CD14-positive monocyte (primary cell): Measurements from ENCODE around the gene GNA12. TPM values are rescaled to one million over a fixed set of nuclear protein-coding genes. Genes with fewer than 3 reads are reported as not detected.
A peak's percentile ranks its signal among the peaks of the same experiment; 100 is the strongest.

Experiments
- DNase-seq, 3 donors: peaks; one replicate each; pipeline ENCODE4 v3.0.0-alpha.2; 2011 to 2022
- H2AFZ ChIP-seq: 2 replicates; pipeline ENCODE4 v1.6.0; 2012; ENCODE audit warnings: mild to moderate bottlenecking, low read depth, low read length, inconsistent platforms; ENCODE audit not compliant: insufficient read depth, poor library complexity, severe bottlenecking
- H3K27ac ChIP-seq, 2 donors: 1 replicate in 1 of 2; 2 replicates in 1 of 2; pipeline ENCODE4 v1.5.1; 2012 to 2013; ENCODE audit warnings: low read length in 2 of 2, control low read depth in 1 of 2, inconsistent platforms in 1 of 2, low read depth in 1 of 2, mild to moderate bottlenecking in 1 of 2
- H3K27me3 ChIP-seq, 2 donors: one replicate each; pipeline versions ENCODE4 v1.6.0 to v1.6.1; 2011 to 2013; ENCODE audit warnings: low read length in 2 of 2; ENCODE audit not compliant: control insufficient read depth in 2 of 2, insufficient read depth in 2 of 2
- H3K36me3 ChIP-seq, 2 donors: replicated peaks in 1 of 2; 1 replicate in 1 of 2; 2 replicates in 1 of 2; pipeline versions ENCODE4 v1.5.1 to v1.6.1; 2012 to 2013; ENCODE audit warnings: low read length in 2 of 2, control low read depth in 1 of 2, inconsistent platforms in 1 of 2, mild to moderate bottlenecking in 1 of 2; ENCODE audit not compliant: insufficient read depth in 2 of 2, control insufficient read depth in 1 of 2
- H3K4me1 ChIP-seq, 2 donors: 1 replicate in 1 of 2; 2 replicates in 1 of 2; pipeline versions ENCODE4 v1.5.1 to v1.6.1; 2012 to 2013; ENCODE audit warnings: low read length in 2 of 2, control low read depth in 1 of 2, inconsistent platforms in 1 of 2, mild to moderate bottlenecking in 1 of 2, moderate library complexity in 1 of 2; ENCODE audit not compliant: insufficient read depth in 2 of 2, control insufficient read depth in 1 of 2
- H3K4me2 ChIP-seq: replicated peaks from 2 replicates; pipeline ENCODE3; 2012; ENCODE audit warnings: low read length, moderate library complexity, mild to moderate bottlenecking; ENCODE audit not compliant: poor library complexity, severe bottlenecking; ENCODE audit errors: extremely low read depth
- H3K4me3 ChIP-seq, 3 experiments: fragments of 200-600 bp in 1 of 3; sonication (generic) in 1 of 3; replicated peaks in 1 of 3; 1 replicate in 2 of 3; 2 replicates in 1 of 3; pipeline ENCODE4 v1.5.1; 2011 to 2013; ENCODE audit warnings: low read length in 3 of 3, mild to moderate bottlenecking in 3 of 3, control low read depth in 2 of 3, low read depth in 2 of 3, inconsistent platforms in 1 of 3, moderate library complexity in 1 of 3
- H3K79me2 ChIP-seq: 2 replicates; pipeline ENCODE4 v1.6.0; 2012; ENCODE audit warnings: mild to moderate bottlenecking, control low read depth, inconsistent platforms, low read length, moderate library complexity; ENCODE audit not compliant: insufficient read depth
- H3K9ac ChIP-seq: 2 replicates; pipeline ENCODE4 v1.6.0; 2017; ENCODE audit warnings: low read length, mild to moderate bottlenecking; ENCODE audit not compliant: insufficient read depth, poor library complexity, severe bottlenecking
- H3K9me3 ChIP-seq, 2 donors: replicated peaks in 1 of 2; 1 replicate in 1 of 2; 2 replicates in 1 of 2; pipeline versions ENCODE4 v1.5.1 to v1.6.1; 2012 to 2013; ENCODE audit warnings: low read length in 2 of 2, control low read depth in 1 of 2; ENCODE audit not compliant: control insufficient read depth in 1 of 2, insufficient read depth in 1 of 2
- H4K20me1 ChIP-seq: 2 replicates; pipeline ENCODE4 v1.6.0; 2012; ENCODE audit warnings: mild to moderate bottlenecking, low read length, control low read depth, moderate library complexity; ENCODE audit not compliant: insufficient read depth
- H3K27ac Mint-ChIP-seq, 7 donors: one replicate each; pipeline ENCODE4 v1.8.0; 2020; ENCODE audit warnings: mild to moderate bottlenecking in 7 of 7, mixed read lengths in 7 of 7, moderate library complexity in 6 of 7, inconsistent platforms in 2 of 7
- H3K27me3 Mint-ChIP-seq, 3 donors: one replicate each; pipeline ENCODE4 v1.8.0; 2021 to 2022; ENCODE audit warnings: low read depth in 3 of 3, mild to moderate bottlenecking in 3 of 3, mixed read lengths in 3 of 3, moderate library complexity in 3 of 3, inconsistent platforms in 1 of 3
- H3K36me3 Mint-ChIP-seq, 2 donors: one replicate each; pipeline ENCODE4 v1.8.0; 2020; ENCODE audit warnings: mixed read lengths in 2 of 2, inconsistent platforms in 1 of 2, mild to moderate bottlenecking in 1 of 2
- H3K4me1 Mint-ChIP-seq: one replicate; pipeline ENCODE4 v1.8.0; 2020; ENCODE audit warnings: mild to moderate bottlenecking, mixed read lengths
- H3K4me3 Mint-ChIP-seq, 2 donors: one replicate each; pipeline ENCODE4 v1.8.0; 2020; ENCODE audit warnings: mild to moderate bottlenecking in 2 of 2, mixed read lengths in 2 of 2, moderate library complexity in 1 of 2
- H3K9me3 Mint-ChIP-seq, 7 donors: one replicate each; pipeline ENCODE4 v1.8.0; 2020 to 2022; ENCODE audit warnings: mixed read lengths in 7 of 7, mild to moderate bottlenecking in 6 of 7, moderate library complexity in 6 of 7, inconsistent platforms in 2 of 7
- WGBS: methylation state at CpG from one replicate; pipeline ENCODE4 v1.1.5; 2013; ENCODE audit warnings: missing lambda C conversion rate; ENCODE audit not compliant: insufficient coverage; 5-methylcytosine and 5-hydroxymethylcytosine counted together
- intact Hi-C, 2 donors: fragments of 100-400 bp; cut with micrococcal nuclease; formaldehyde crosslinking; loops; one replicate each; pipeline versions ENCODE4 v1.15.0 to v1.15.1; 2023
- polyA plus RNA-seq, 3 donors: library from polyadenylated mRNA; depleted of rRNA in 1 of 3; unstranded in 2 of 3; stranded (reverse) in 1 of 3; fragments of 300-500 nt in 2 of 3; fragments of >200 nt in 1 of 3; fragmentation: Illumina TruSeq in 2 of 3; gene quantifications; 1 replicate in 2 of 3; 2 replicates in 1 of 3; pipeline ENCODE4 v1.2.3, GENCODE V29; 2012 to 2021
- TF ChIP-seq, protein P1 (sequence below): fragments of 200-600 bp; IDR thresholded peaks from one replicate; pipeline ENCODE4 v1.8.0; 2022; ENCODE audit warnings: antibody characterized with exemption, mild to moderate bottlenecking

Gene GNA12
- polyA plus RNA-seq, 3 donors: 3.4 to 25.9 (median 10.6) TPM

DNA sequence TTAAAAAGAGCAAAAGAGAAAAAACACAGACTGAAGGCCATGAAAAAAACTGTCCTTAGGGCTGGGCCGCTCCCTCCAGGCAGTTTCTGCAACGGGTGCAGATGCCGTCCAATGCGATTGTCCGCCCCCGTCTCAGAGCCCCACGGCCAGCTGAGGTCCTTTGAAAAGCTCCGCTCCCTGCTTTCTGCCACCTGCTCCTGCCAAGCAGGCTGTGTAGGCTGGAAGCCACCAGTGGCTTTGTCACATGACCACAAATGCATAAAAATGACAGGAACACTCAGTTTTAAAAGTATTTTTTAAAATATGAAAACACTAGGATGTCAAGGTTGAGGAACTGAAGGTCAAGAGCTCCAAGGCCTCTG is 84.4 kb downstream of the GNA12 start:
- Histone ChIP-seq H4K20me1 (no peaks in the 10 kb centered on the region), H3K27ac (peak overlapping the region; percentile 59 to 99), H2AFZ (no peak overlapping the region), H3K79me2 (no peaks in the 10 kb centered on the region), H3K4me3 (no peak overlapping the region), H3K4me1 (peaks cover 49 to 56% of the 10 kb centered on the region in 2 donors), H3K9me3 (no peaks in the 10 kb centered on the region), H3K9ac (no peak overlapping the region), H3K4me2 (no peak overlapping the region), H3K36me3 (no peaks in the 10 kb centered on the region), H3K27me3 (no peaks in the 10 kb centered on the region)
- peaks cover 2 to 13% (median 3%) of the 10 kb centered on the region in 7 donors for H3K9me3 Mint-ChIP-seq
- WGBS: 70% methylated on average over 7 of the region's 8 CpGs
- no peak for DNase-seq
- peak overlapping the region; percentile 71 to 99 (median 99) for H3K27ac Mint-ChIP-seq
- no peak overlapping the region for H3K4me3 Mint-ChIP-seq
- H3K36me3 Mint-ChIP-seq: peaks cover 53 to 59% of the 10 kb centered on the region in 2 donors
- TF ChIP-seq, protein P1, sequence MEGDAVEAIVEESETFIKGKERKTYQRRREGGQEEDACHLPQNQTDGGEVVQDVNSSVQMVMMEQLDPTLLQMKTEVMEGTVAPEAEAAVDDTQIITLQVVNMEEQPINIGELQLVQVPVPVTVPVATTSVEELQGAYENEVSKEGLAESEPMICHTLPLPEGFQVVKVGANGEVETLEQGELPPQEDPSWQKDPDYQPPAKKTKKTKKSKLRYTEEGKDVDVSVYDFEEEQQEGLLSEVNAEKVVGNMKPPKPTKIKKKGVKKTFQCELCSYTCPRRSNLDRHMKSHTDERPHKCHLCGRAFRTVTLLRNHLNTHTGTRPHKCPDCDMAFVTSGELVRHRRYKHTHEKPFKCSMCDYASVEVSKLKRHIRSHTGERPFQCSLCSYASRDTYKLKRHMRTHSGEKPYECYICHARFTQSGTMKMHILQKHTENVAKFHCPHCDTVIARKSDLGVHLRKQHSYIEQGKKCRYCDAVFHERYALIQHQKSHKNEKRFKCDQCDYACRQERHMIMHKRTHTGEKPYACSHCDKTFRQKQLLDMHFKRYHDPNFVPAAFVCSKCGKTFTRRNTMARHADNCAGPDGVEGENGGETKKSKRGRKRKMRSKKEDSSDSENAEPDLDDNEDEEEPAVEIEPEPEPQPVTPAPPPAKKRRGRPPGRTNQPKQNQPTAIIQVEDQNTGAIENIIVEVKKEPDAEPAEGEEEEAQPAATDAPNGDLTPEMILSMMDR: no peak
- intact Hi-C loops: loop anchor here in 1 of 2 donors (5.0 kb wide), 1 partner anchor 42 kb away; no protein-coding TSS in a partner anchor
- peaks cover 68% of the 10 kb centered on the region for H3K4me1 Mint-ChIP-seq
- H3K27me3 Mint-ChIP-seq: no peaks in the 10 kb centered on the region

GRCh38 chr7:2758673-2759616 is 85.2 kb downstream of the GNA12 start:
- no peaks in the 10 kb centered on the region for H3K79me2 ChIP-seq
- peaks cover 2 to 13% (median 3%) of the 10 kb centered on the region in 7 donors for H3K9me3 Mint-ChIP-seq
- peak overlapping the region; percentile 33 for H3K4me2 ChIP-seq
- peak overlapping the region; percentile 97 to 99 (median 99) for H3K27ac Mint-ChIP-seq
- TF ChIP-seq, protein P1: no peak
- peaks cover 49 to 56% of the 10 kb centered on the region in 2 donors for H3K4me1 ChIP-seq
- no peak overlapping the region for H2AFZ ChIP-seq
- no peaks in the 10 kb centered on the region for H4K20me1 ChIP-seq
- intact Hi-C loops: loop anchor here in 1 of 2 donors (5.0 kb wide), 1 partner anchor 42 kb away; no protein-coding TSS in a partner anchor
- WGBS: 100% methylated on average over 5 of the region's 18 CpGs
- H3K27me3 ChIP-seq: no peaks in the 10 kb centered on the region
- no peak for DNase-seq
- peaks cover 50 to 62% of the 10 kb centered on the region in 2 donors for H3K36me3 Mint-ChIP-seq
- H3K4me1 Mint-ChIP-seq: peaks cover 68% of the 10 kb centered on the region
- no peak overlapping the region for H3K4me3 ChIP-seq
- peak overlapping the region; percentile 81 for H3K9ac ChIP-seq
- H3K36me3 ChIP-seq: no peaks in the 10 kb centered on the region
- H3K4me3 Mint-ChIP-seq: peak overlapping the region; percentile 47 to 82
- no peaks in the 10 kb centered on the region for H3K9me3 ChIP-seq
- peak overlapping the region; percentile 99 to 100 for H3K27ac ChIP-seq
- no peaks in the 10 kb centered on the region for H3K27me3 Mint-ChIP-seq
